ENCODE results near the gene FGFR1OP2. TPM values are rescaled to one million over a fixed set of nuclear protein-coding genes. Genes with fewer than 3 reads are reported as not detected.
A peak's percentile ranks its signal among the peaks of the same experiment; 100 is the strongest.

Gene FGFR1OP2
- polyA plus RNA-seq, 1 of the 3 experiments (the other 2 are of a cell fraction): 20.6 TPM

- Histone ChIP-seq H3K4me1 (ENCODE audit: control insufficient read depth in 1 of 2, insufficient read depth in 2 of 2, low read depth in 1 of 2, low read length in 1 of 2) (no peaks in the 10 kb centered on the region; a peak in 1 of 4 replicates), H3K36me3 (replicated peaks in 1 of 2; ENCODE audit: control insufficient read depth in 1 of 2, insufficient read depth in 2 of 2, low read length in 1 of 2) (peaks cover 60 to 67% of the 10 kb centered on the region in 2 experiments), H3K9me2 (no peaks in the 10 kb centered on the region), H3K27ac (ENCODE audit: low read depth in 2 of 2, low read length in 1 of 2) (no peak overlapping the region), H3K9me3 (no peaks in the 10 kb centered on the region), H3K4me3 (ENCODE audit: low read depth in 2 of 2, low read length in 1 of 2) (no peak overlapping the region), H3K9ac (no peak overlapping the region), H4K20me1 (ENCODE audit: insufficient read depth) (no peaks in the 10 kb centered on the region), H3K27me3 (ENCODE audit: insufficient read depth) (no peaks in the 10 kb centered on the region), H3K79me2 (ENCODE audit: insufficient read depth) (peaks cover 24% of the 10 kb centered on the region), H3K4me2 (no peak overlapping the region), H3F3A (replicated peaks; ENCODE audit: insufficient read depth) (peaks cover 3% of the 10 kb centered on the region), H2AFZ (ENCODE audit: low read depth) (no peak overlapping the region)
- ChIA-PET CTCF (no interaction called here), POLR2A (no interaction called here)
- 88% methylated on average over 2 of the region's 2 CpGs for whole genome bisulfite sequencing (ENCODE audit: low lambda C conversion rate)
- no peak for DNase-seq
- no peak for TF ChIP-seq USF2 (IDR thresholded peaks at IDR 0.05; ENCODE audit: borderline replicate concordance, low read depth, low read length)
Observed at GRCh38 chr12:26929590-26929989, 8.7 kb upstream of the FGFR1OP2 start.

GRCh38 chr12:26935636-26936378 is 2.5 kb upstream of the FGFR1OP2 start:
- WGBS (ENCODE audit: low lambda C conversion rate): 93% methylated on average over 7 of the region's 7 CpGs
- CTCF ChIA-PET: interaction anchor here (1.1 to 2.3 kb wide), 3 partner anchors 17 to 80 kb away, joined by 4 to 7 read pairs (median 6); no protein-coding TSS in a partner anchor
- no peak overlapping the region for H3K9ac ChIP-seq

More at GRCh38 chr12:26935636-26936378, 2.5 kb upstream of the FGFR1OP2 start:
- no peaks in the 10 kb centered on the region for H3K9me2 ChIP-seq
- H3K4me1 ChIP-seq (ENCODE audit: control insufficient read depth in 1 of 2, insufficient read depth in 2 of 2, low read depth in 1 of 2, low read length in 1 of 2): peaks cover 14 to 23% of the 10 kb centered on the region in 2 experiments; a peak in 3 of 4 replicates
- H3K36me3 ChIP-seq (replicated peaks in 1 of 2; ENCODE audit: control insufficient read depth in 1 of 2, insufficient read depth in 2 of 2, low read length in 1 of 2): peaks cover 13 to 21% of the 10 kb centered on the region in 2 experiments
- no peak overlapping the region for H2AFZ ChIP-seq (ENCODE audit: low read depth)
- POLR2A ChIA-PET: no interaction called here
- no peaks in the 10 kb centered on the region for H3K9me3 ChIP-seq
- H3K4me2 ChIP-seq: peak overlapping the region; percentile 93
- no peak overlapping the region for H3K27ac ChIP-seq (ENCODE audit: low read depth in 2 of 2, low read length in 1 of 2)
- H3K4me3 ChIP-seq (ENCODE audit: low read depth in 2 of 2, low read length in 1 of 2): peak overlapping the region in 1 of 2 experiments; percentile 96; a peak in 1 of 4 replicates
- no peak for DNase-seq
- TF ChIP-seq ELF1 (IDR thresholded peaks at IDR 0.05) (no peak), SMC3 (IDR thresholded peaks at IDR 0.05; ENCODE audit: low read depth, low read length) (no peak), USF2 (IDR thresholded peaks at IDR 0.05; ENCODE audit: borderline replicate concordance, low read depth, low read length) (no peak), EP300 (IDR thresholded peaks at IDR 0.05; ENCODE audit: borderline replicate concordance in 1 of 2, low read depth in 1 of 2, low read length in 1 of 2) (no peak), MXI1 (IDR thresholded peaks at IDR 0.05; ENCODE audit: low read depth, low read length) (no peak), RAD21 (IDR thresholded peaks at IDR 0.05; ENCODE audit: low read length) (no peak), FOXM1 (IDR thresholded peaks at IDR 0.05; ENCODE audit: low read depth) (no peak), SIN3A (IDR thresholded peaks at IDR 0.05; ENCODE audit: borderline replicate concordance, low read depth, low read length) (no peak), NRF1 (IDR thresholded peaks at IDR 0.05; ENCODE audit: low read depth, low read length) (no peak)
- peaks cover 67% of the 10 kb centered on the region for H3K79me2 ChIP-seq (ENCODE audit: insufficient read depth)
- no peaks in the 10 kb centered on the region for H3F3A ChIP-seq (replicated peaks; ENCODE audit: insufficient read depth)
- H3K27me3 ChIP-seq (ENCODE audit: insufficient read depth): no peaks in the 10 kb centered on the region
- peaks cover 16% of the 10 kb centered on the region for H4K20me1 ChIP-seq (ENCODE audit: insufficient read depth)

Measured in SK-N-SH (cell line).